ENCODE data around the gene RAPGEF1.

GRCh38 chr9:131720330-131720729 lies 19.5 kb downstream of the RAPGEF1 start:
- TF ChIP-seq CTCF (conservative IDR thresholded peaks at IDR 0.05; ENCODE audit: low read length): no peak
- no peak for TF ChIP-seq EZH2phosphoT487 (IDR thresholded peaks at IDR 0.05; ENCODE audit: borderline replicate concordance, low read depth, low read length)
